GM23248 (cell line): Measurements from ENCODE around the gene CLDN20.

Experiments used
- EZH2 ChIP-seq: fragments of 200-600 bp; sonication (generic); IDR thresholded peaks from 2 replicates; pipeline ENCODE4 v1.6.1; 2018; ENCODE audit warnings: antibody characterized with exemption, mild to moderate bottlenecking; ENCODE audit not compliant: insufficient read depth, poor library complexity, severe bottlenecking
- EZH2phosphoT487 ChIP-seq: fragments of 200-600 bp; sonication (generic); IDR thresholded peaks from 2 replicates; pipeline ENCODE4 v1.6.1; 2018; ENCODE audit warnings: antibody characterized with exemption, moderate library complexity, mild to moderate bottlenecking, low read depth; ENCODE audit not compliant: insufficient read depth

- TF ChIP-seq EZH2phosphoT487 (no peak), EZH2 (no peak)
Observed at GRCh38 chr6:155237613-155238012, 26.2 kb upstream of the CLDN20 start.
